GM23248 (cell line): ENCODE measurements around the gene EIF2B1. TPM values are rescaled to one million over a fixed set of nuclear protein-coding genes. Genes with fewer than 3 reads are reported as not detected.

Experiments
- DNase-seq: peaks from one replicate; pipeline ENCODE4 v3.0.0-alpha.2; 2015
- H2AFZ ChIP-seq: fragments of 200-600 bp; sonication (generic); 2 replicates; pipeline ENCODE4 v1.6.1; 2016; ENCODE audit warnings: antibody characterized with exemption
- H3F3A ChIP-seq: fragments of 200-600 bp; sonication (generic); 2 replicates; pipeline ENCODE4 v1.6.1; 2016; ENCODE audit warnings: mild to moderate bottlenecking, antibody characterized with exemption, mixed run types; ENCODE audit not compliant: insufficient read depth
- H3K27ac ChIP-seq: fragments of 200-600 bp; sonication (generic); 2 replicates; pipeline ENCODE4 v1.5.1; 2016; ENCODE audit warnings: mild to moderate bottlenecking
- H3K27me3 ChIP-seq: fragments of 200-600 bp; sonication (generic); replicated peaks from 2 replicates; pipeline ENCODE4 v1.6.1; 2016; ENCODE audit warnings: mild to moderate bottlenecking; ENCODE audit not compliant: insufficient read depth
- H3K36me3 ChIP-seq: fragments of 200-600 bp; sonication (generic); 2 replicates; pipeline ENCODE4 v1.6.1; 2016; ENCODE audit warnings: low read depth, mild to moderate bottlenecking
- H3K4me1 ChIP-seq: fragments of 200-600 bp; sonication (generic); 2 replicates; pipeline ENCODE4 v1.6.1; 2016; ENCODE audit warnings: mild to moderate bottlenecking; ENCODE audit not compliant: insufficient read depth
- H3K4me2 ChIP-seq: fragments of 200-600 bp; sonication (generic); one replicate; pipeline ENCODE4 v1.6.1; 2016; ENCODE audit warnings: mild to moderate bottlenecking; ENCODE audit not compliant: unreplicated experiment
- H3K4me3 ChIP-seq: fragments of 200-600 bp; sonication (generic); 2 replicates; pipeline ENCODE4 v1.5.1; 2016; ENCODE audit warnings: mild to moderate bottlenecking
- H3K79me2 ChIP-seq: fragments of 200-600 bp; sonication (generic); 2 replicates; pipeline ENCODE4 v1.6.1; 2016; ENCODE audit warnings: mild to moderate bottlenecking; ENCODE audit not compliant: insufficient read depth
- H3K9ac ChIP-seq: fragments of 200-600 bp; sonication (generic); 2 replicates; pipeline ENCODE4 v1.6.1; 2016; ENCODE audit warnings: mild to moderate bottlenecking
- H3K9me2 ChIP-seq: fragments of 200-600 bp; sonication (generic); 2 replicates; pipeline ENCODE4 v1.6.1; 2016; ENCODE audit warnings: mixed run types, mild to moderate bottlenecking, moderate library complexity; ENCODE audit not compliant: insufficient read depth
- H3K9me3 ChIP-seq: fragments of 200-600 bp; sonication (generic); one replicate; pipeline ENCODE4 v1.6.1; 2017; ENCODE audit warnings: low read depth
- H4K20me1 ChIP-seq: fragments of 200-600 bp; sonication (generic); 2 replicates; pipeline ENCODE4 v1.6.0; 2016; ENCODE audit not compliant: insufficient read depth
- EZH2 ChIP-seq: fragments of 200-600 bp; sonication (generic); IDR thresholded peaks from 2 replicates; pipeline ENCODE4 v1.6.1; 2018; ENCODE audit warnings: antibody characterized with exemption, mild to moderate bottlenecking; ENCODE audit not compliant: insufficient read depth, poor library complexity, severe bottlenecking
- EZH2phosphoT487 ChIP-seq: fragments of 200-600 bp; sonication (generic); IDR thresholded peaks from 2 replicates; pipeline ENCODE4 v1.6.1; 2018; ENCODE audit warnings: antibody characterized with exemption, moderate library complexity, mild to moderate bottlenecking, low read depth; ENCODE audit not compliant: insufficient read depth
- WGBS, 2 experiments: methylation state at CpG; one replicate each; pipeline ENCODE4 v1.1.6; 2015 to 2017; ENCODE audit warnings: low lambda C conversion rate in 2 of 2, low coverage in 1 of 2; ENCODE audit errors: missing lambda C conversion rate in 2 of 2; 5-methylcytosine and 5-hydroxymethylcytosine counted together
- in situ Hi-C: fragments of 300-500 bp; cut with MboI; formaldehyde crosslinking; loops from 2 replicates; pipeline ENCODE4 v1.15.0; 2020
- polyA plus RNA-seq: library from polyadenylated mRNA; unstranded; fragments of >200 nt; fragmentation: Nextera tagmentation; extraction: Ambion mirVana; gene quantifications from 2 replicates; pipeline ENCODE4 v1.2.1, GENCODE V29; 2016
- total RNA-seq: library from RNA; depleted of rRNA; stranded (reverse); fragments of >200 nt; shearing (Covaris generic); gene quantifications from 2 replicates; pipeline ENCODE4 v1.2.3, GENCODE V29; 2014

Gene EIF2B1
- total and polyA plus RNA-seq, 2 experiments from 2014 or later = 63.5 to 88.0 TPM

GRCh38 chr12:123675436-123675835, 42.0 kb upstream of the EIF2B1 start:
- Histone ChIP-seq H3K79me2 (no peaks in the 10 kb centered on the region), H3K27me3 (no peaks in the 10 kb centered on the region)
- in situ Hi-C loops = no loop called here

GRCh38 chr12:123671876-123672275, 38.4 kb upstream of the EIF2B1 start:
- Histone ChIP-seq H3K4me2 (peak overlapping the region; percentile 93), H3K9me2 (no peaks in the 10 kb centered on the region), H3K36me3 (no peaks in the 10 kb centered on the region; the same call in 1 of the 2 replicates), H3K27me3 (no peaks in the 10 kb centered on the region), H3K27ac (no peak overlapping the region), H3F3A (no peaks in the 10 kb centered on the region; the same call in 1 of the 2 replicates), H3K9ac (peak overlapping the region; percentile 84; the same call in 1 of the 2 replicates), H3K9me3 (no peaks in the 10 kb centered on the region), H3K4me1 (0 out of 2 replicates have a peak, but pooled peaks cover 7% of the 10 kb centered on the region), H3K79me2 (no peaks in the 10 kb centered on the region), H2AFZ (peak overlapping the region; percentile 97), H4K20me1 (no peaks in the 10 kb centered on the region), H3K4me3 (peak overlapping the region; percentile 88)
- TF ChIP-seq EZH2phosphoT487 (no peak), EZH2 (no peak)
- 79 to 86% methylated on average over 6 of the region's 6 CpGs for WGBS, 2 experiments
- in situ Hi-C loops = no loop called here
- peak; percentile 23 for DNase-seq

More at GRCh38 chr12:123675436-123675835, 42.0 kb upstream of the EIF2B1 start:
- no peaks in the 10 kb centered on the region for H3K9me2 ChIP-seq
- H3K36me3 ChIP-seq = no peaks in the 10 kb centered on the region; the same call in 1 of the 2 replicates
- no peak overlapping the region for H3K4me2 ChIP-seq
- no peak for TF ChIP-seq EZH2phosphoT487
- no peak for TF ChIP-seq EZH2
- no peak overlapping the region for H3K27ac ChIP-seq
- H3K9ac ChIP-seq = no peak overlapping the region
- 93% methylated on average over 1 of the region's 1 CpG for WGBS, 2 experiments
- no peak overlapping the region for H2AFZ ChIP-seq
- H4K20me1 ChIP-seq = no peaks in the 10 kb centered on the region
- 0 out of 2 replicates have a peak, but pooled peaks cover 7% of the 10 kb centered on the region for H3K4me1 ChIP-seq
- no peaks in the 10 kb centered on the region; the same call in 1 of the 2 replicates for H3F3A ChIP-seq
- no peak overlapping the region for H3K4me3 ChIP-seq
- no peak for DNase-seq
- H3K9me3 ChIP-seq = no peaks in the 10 kb centered on the region

- H3K36me3 ChIP-seq = no peaks in the 10 kb centered on the region; the same call in 1 of the 2 replicates
- H3K4me2 ChIP-seq = peak within 1 kb of the TSS; percentile 93
- no peaks in the 10 kb centered on the region; the same call in 1 of the 2 replicates for H3F3A ChIP-seq
- H3K79me2 ChIP-seq = no peaks in the 10 kb centered on the region
- peak within 1 kb of the TSS; percentile 45 for H3K27ac ChIP-seq
- H2AFZ ChIP-seq = peak within 1 kb of the TSS; percentile 97
- TF ChIP-seq EZH2 = no peak
- H4K20me1 ChIP-seq = no peaks in the 10 kb centered on the region
- H3K9me2 ChIP-seq = no peaks in the 10 kb centered on the region
- in situ Hi-C loops = no loop called here
- 1% methylated on average over 51 to 53 of the region's 53 CpGs for WGBS, 2 experiments
- peak within 1 kb of the TSS; percentile 88 for H3K4me3 ChIP-seq
- DNase-seq = peak; percentile 98
- 0 out of 2 replicates have a peak, but pooled peaks cover 7% of the 10 kb centered on the region for H3K4me1 ChIP-seq
- H3K9ac ChIP-seq = peak within 1 kb of the TSS; percentile 84
- H3K27me3 ChIP-seq = no peaks in the 10 kb centered on the region
- H3K9me3 ChIP-seq = no peaks in the 10 kb centered on the region
Observed at GRCh38 chr12:123670882-123671728, 37.6 kb upstream of the EIF2B1 start, which contains the start of gene TCTN2. Gene TCTN2 (plus strand): TSS chr12:123671113. CDS start chr12:123671241, 128 bp downstream.

- Histone ChIP-seq H4K20me1 (no peaks in the 10 kb centered on the region), H3K27me3 (no peaks in the 10 kb centered on the region), H3K9ac (no peak overlapping the region), H3K4me1 (0 out of 2 replicates have a peak, but pooled peaks cover 7% of the 10 kb centered on the region), H3K9me2 (no peaks in the 10 kb centered on the region), H2AFZ (no peak overlapping the region), H3K27ac (no peak overlapping the region), H3K36me3 (peaks cover 13% of the 10 kb centered on the region; the same call in 1 of the 2 replicates), H3F3A (no peaks in the 10 kb centered on the region), H3K79me2 (no peaks in the 10 kb centered on the region), H3K9me3 (no peaks in the 10 kb centered on the region), H3K4me2 (no peak overlapping the region), H3K4me3 (no peak overlapping the region)
- WGBS, 2 experiments = 86 to 87% methylated on average over 8 of the region's 8 CpGs
- DNase-seq = no peak
- no peak for TF ChIP-seq EZH2phosphoT487
- TF ChIP-seq EZH2 = no peak
- in situ Hi-C loops = no loop called here
Observed at GRCh38 chr12:123667771-123668170, 34.3 kb upstream of the EIF2B1 start.
